HepG2 (cell line): ENCODE measurements around the gene NUCB1. TPM values are rescaled to one million over a fixed set of nuclear protein-coding genes. Genes with fewer than 3 reads are reported as not detected.

ENCODE experiments used
- ARNT2 ChIP-seq: sonication (generic); formaldehyde crosslinking; IDR thresholded peaks from 2 replicates; pipeline ENCODE4 v1.8.0; 2022; ENCODE audit warnings: mild to moderate bottlenecking, low read depth, missing genetic modification reagents, moderate library complexity
- BORCS8-MEF2B ChIP-seq: sonication (generic); formaldehyde crosslinking; IDR thresholded peaks from 2 replicates; pipeline ENCODE4 v1.8.0; 2022; ENCODE audit warnings: mild to moderate bottlenecking, missing genetic modification reagents
- FOSL1 ChIP-seq: sonication (generic); formaldehyde crosslinking; IDR thresholded peaks from 2 replicates; pipeline ENCODE4 v1.9.0; 2021; ENCODE audit warnings: missing genetic modification reagents, borderline replicate concordance
- KDM3A ChIP-seq: IDR thresholded peaks from 2 replicates; pipeline ENCODE4 v1.6.1; 2018; ENCODE audit warnings: low read depth, missing compliant biosample characterization
- KDM5A ChIP-seq: fragments of 200-600 bp; sonication (generic); IDR thresholded peaks from 2 replicates; pipeline ENCODE4 v1.7.0; 2018; ENCODE audit warnings: antibody characterized with exemption, mild to moderate bottlenecking, low read length, borderline replicate concordance
- LRRFIP1 ChIP-seq: sonication (generic); formaldehyde crosslinking; conservative IDR thresholded peaks from 2 replicates; pipeline ENCODE4 v1.4.0; 2020; ENCODE audit warnings: missing genetic modification reagents
- MXI1 ChIP-seq: IDR thresholded peaks from 3 replicates; pipeline ENCODE4 v1.6.1; 2012; ENCODE audit warnings: low read depth, low read length, inconsistent platforms, borderline replicate concordance
- PAWR ChIP-seq: sonication (generic); formaldehyde crosslinking; IDR thresholded peaks from 2 replicates; pipeline ENCODE4 v1.4.0; 2020; ENCODE audit warnings: missing genetic modification reagents, mild to moderate bottlenecking, borderline replicate concordance
- RAD51 ChIP-seq: fragments of 450-650 bp; IDR thresholded peaks from 2 replicates; pipeline ENCODE4 v1.6.1; 2016; ENCODE audit warnings: borderline replicate concordance
- U2AF1 ChIP-seq: fragments of 200-400 bp; formaldehyde crosslinking; optimal IDR thresholded peaks from 2 replicates; pipeline ENCODE3; 2017; ENCODE audit warnings: mild to moderate bottlenecking, low read depth, low read length
- ZFY ChIP-seq: sonication (generic); formaldehyde crosslinking; IDR thresholded peaks from 2 replicates; pipeline ENCODE4 v1.4.0; 2020; ENCODE audit warnings: missing genetic modification reagents
- ZNF10 ChIP-seq: sonication (generic); formaldehyde crosslinking; IDR thresholded peaks from 2 replicates; pipeline ENCODE4 v1.4.0; 2020; ENCODE audit warnings: mild to moderate bottlenecking, low read depth, missing genetic modification reagents, borderline replicate concordance
- ZNF260 ChIP-seq: sonication (generic); formaldehyde crosslinking; IDR thresholded peaks from 2 replicates; pipeline ENCODE4 v1.4.0; 2020; ENCODE audit warnings: missing genetic modification reagents, low read depth, mild to moderate bottlenecking, borderline replicate concordance
- ZNF484 ChIP-seq: sonication (generic); formaldehyde crosslinking; IDR thresholded peaks from 2 replicates; pipeline ENCODE4 v1.5.1; 2020; ENCODE audit warnings: mild to moderate bottlenecking, low read depth, missing genetic modification reagents, borderline replicate concordance
- ZNF501 ChIP-seq: sonication (generic); formaldehyde crosslinking; IDR thresholded peaks from 2 replicates; pipeline ENCODE4 v1.5.1; 2020; ENCODE audit warnings: mild to moderate bottlenecking, moderate library complexity, missing genetic modification reagents
- ZNF660 ChIP-seq: sonication (generic); formaldehyde crosslinking; IDR thresholded peaks from 2 replicates; pipeline ENCODE4 v1.5.1; 2020; ENCODE audit warnings: mild to moderate bottlenecking, low read depth, missing genetic modification reagents, borderline replicate concordance
- ZNF761 ChIP-seq: sonication (generic); formaldehyde crosslinking; conservative IDR thresholded peaks from 2 replicates; pipeline ENCODE4 v1.4.0; 2020; ENCODE audit warnings: mild to moderate bottlenecking, missing genetic modification reagents
- ZNF878 ChIP-seq: sonication (generic); formaldehyde crosslinking; IDR thresholded peaks from 2 replicates; pipeline ENCODE4 v1.8.1; 2023; ENCODE audit warnings: mild to moderate bottlenecking, missing genetic modification reagents, moderate library complexity
- polyA plus RNA-seq, 8 experiments: library from polyadenylated mRNA; depleted of rRNA in 3 of 8; stranded (reverse) in 7 of 8; unstranded in 1 of 8; fragments of >200 nt; fragmentation: Illumina TruSeq in 4 of 8; extraction: Trizol in 4 of 8; gene quantifications; 2 replicates each; pipeline versions ENCODE4 v1.2.1 to v1.2.3, GENCODE V29; 2011 to 2016; ENCODE audit warnings: low read depth in 4 of 8, missing spikeins in 1 of 8, mixed read lengths in 1 of 8; ENCODE audit not compliant: insufficient read depth in 1 of 8
- total RNA-seq, 5 experiments: library from RNA; depleted of rRNA; stranded (reverse); fragments of >200 nt; fragmentation: Illumina TruSeq; extraction: Trizol; gene quantifications; 2 replicates each; pipeline ENCODE4 v1.2.3, GENCODE V29; 2016; ENCODE audit warnings: low read depth in 1 of 5
- TF ChIP-seq, protein P1 (sequence below): sonication (generic); formaldehyde crosslinking; IDR thresholded peaks from 2 replicates; pipeline ENCODE4 v1.4.0; 2020; ENCODE audit warnings: missing genetic modification reagents
- TF ChIP-seq, protein P2 (sequence below), 2 experiments: sonication (generic) in 1 of 2; formaldehyde crosslinking in 1 of 2; IDR thresholded peaks; 2 replicates each; pipeline versions ENCODE4 v1.4.0 to v1.6.1; 2016 to 2020; ENCODE audit warnings: borderline replicate concordance in 1 of 2, low read depth in 1 of 2, mild to moderate bottlenecking in 1 of 2, missing genetic modification reagents in 1 of 2

NUCB1 gene
- total and polyA plus RNA-seq, 2 of the 13 experiments (the other 11 are each of a cell fraction or from before 2014, with no cell fraction given) = 82.3 to 106 TPM

DNA sequence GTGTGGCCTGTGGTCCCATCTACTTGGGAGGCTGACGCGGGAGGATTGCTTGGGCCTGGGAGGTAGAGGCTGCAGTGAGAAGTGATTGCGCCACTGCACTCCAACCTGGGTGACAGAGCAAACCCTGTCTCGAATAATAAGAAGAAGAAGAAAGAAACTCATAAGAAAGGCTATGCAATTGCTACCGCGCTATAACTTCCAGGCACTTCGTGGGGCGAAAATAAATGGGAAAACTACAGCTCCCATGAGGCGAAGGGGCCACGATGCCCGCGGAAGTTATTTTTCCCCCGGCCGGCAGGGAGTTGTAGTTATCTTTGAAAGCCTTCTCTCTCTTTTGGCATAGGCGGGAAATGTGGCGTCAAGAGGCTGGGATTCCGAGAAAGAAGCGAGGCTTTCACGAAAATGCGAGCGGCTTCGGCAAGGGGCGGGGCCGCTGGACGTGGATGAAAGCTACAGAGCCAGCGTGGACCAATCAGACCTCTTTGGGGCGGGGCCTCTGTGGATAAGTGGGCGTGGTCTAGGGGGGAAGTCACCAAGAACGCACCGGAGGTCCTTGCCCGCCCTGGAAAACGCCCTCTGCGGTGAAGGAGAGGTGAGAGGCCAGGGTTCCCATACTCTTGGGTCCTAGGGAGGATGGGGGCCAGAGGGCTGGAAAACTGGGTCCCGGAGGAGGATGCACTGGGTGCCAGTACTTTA, at the start of gene NUCB1 (continued):
- TF ChIP-seq ZNF660 (CRISPR knock-in tag) (no peak), BORCS8-MEF2B (CRISPR knock-in tag) (no peak), KDM5A (peak; percentile 64; the same call in 1 of the 2 replicates), ARNT2 (CRISPR knock-in tag) (no peak), FOSL1 (CRISPR knock-in tag) (no peak), ZFY (CRISPR knock-in tag) (peak; percentile 64), ZNF484 (CRISPR knock-in tag) (no peak), RAD51 (no peak), U2AF1 (no peak), ZNF878 (CRISPR knock-in tag) (no peak), KDM3A (CRISPR knock-in tag) (no peak), PAWR (CRISPR knock-in tag) (no peak), ZNF501 (CRISPR knock-in tag) (peak; percentile 74; the same call in 1 of the 2 replicates), ZNF761 (CRISPR knock-in tag) (no peak; the same call in 1 of the 2 replicates), ZNF10 (CRISPR knock-in tag) (no peak), ZNF260 (no peak), LRRFIP1 (CRISPR knock-in tag) (no peak), MXI1 (peak; percentile 60; the same call in 1 of the 3 replicates)
- TF ChIP-seq, protein P1, sequence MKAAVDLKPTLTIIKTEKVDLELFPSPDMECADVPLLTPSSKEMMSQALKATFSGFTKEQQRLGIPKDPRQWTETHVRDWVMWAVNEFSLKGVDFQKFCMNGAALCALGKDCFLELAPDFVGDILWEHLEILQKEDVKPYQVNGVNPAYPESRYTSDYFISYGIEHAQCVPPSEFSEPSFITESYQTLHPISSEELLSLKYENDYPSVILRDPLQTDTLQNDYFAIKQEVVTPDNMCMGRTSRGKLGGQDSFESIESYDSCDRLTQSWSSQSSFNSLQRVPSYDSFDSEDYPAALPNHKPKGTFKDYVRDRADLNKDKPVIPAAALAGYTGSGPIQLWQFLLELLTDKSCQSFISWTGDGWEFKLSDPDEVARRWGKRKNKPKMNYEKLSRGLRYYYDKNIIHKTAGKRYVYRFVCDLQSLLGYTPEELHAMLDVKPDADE (CRISPR knock-in tag) = 0 out of 2 replicates have a peak, but pooled peaks have one; percentile 48
- TF ChIP-seq, protein P2, sequence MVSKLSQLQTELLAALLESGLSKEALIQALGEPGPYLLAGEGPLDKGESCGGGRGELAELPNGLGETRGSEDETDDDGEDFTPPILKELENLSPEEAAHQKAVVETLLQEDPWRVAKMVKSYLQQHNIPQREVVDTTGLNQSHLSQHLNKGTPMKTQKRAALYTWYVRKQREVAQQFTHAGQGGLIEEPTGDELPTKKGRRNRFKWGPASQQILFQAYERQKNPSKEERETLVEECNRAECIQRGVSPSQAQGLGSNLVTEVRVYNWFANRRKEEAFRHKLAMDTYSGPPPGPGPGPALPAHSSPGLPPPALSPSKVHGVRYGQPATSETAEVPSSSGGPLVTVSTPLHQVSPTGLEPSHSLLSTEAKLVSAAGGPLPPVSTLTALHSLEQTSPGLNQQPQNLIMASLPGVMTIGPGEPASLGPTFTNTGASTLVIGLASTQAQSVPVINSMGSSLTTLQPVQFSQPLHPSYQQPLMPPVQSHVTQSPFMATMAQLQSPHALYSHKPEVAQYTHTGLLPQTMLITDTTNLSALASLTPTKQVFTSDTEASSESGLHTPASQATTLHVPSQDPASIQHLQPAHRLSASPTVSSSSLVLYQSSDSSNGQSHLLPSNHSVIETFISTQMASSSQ (IDR thresholded peaks at IDR 0.05; ENCODE audit: low read depth) = no peak
- TF ChIP-seq, protein P2 (CRISPR knock-in tag; IDR thresholded peaks at IDR 0.05; ENCODE audit: borderline replicate concordance) = peak; percentile 61; the same call in 1 of the 2 replicates
